GM13977 (cell line): Measurements from ENCODE around the gene DDO.

Source experiments
- DNase-seq: peaks from one replicate; pipeline ENCODE4 v3.0.0; 2012; ENCODE audit warnings: low spot score
- in situ Hi-C: fragments of 300-500 bp; cut with MboI; formaldehyde crosslinking; loops from one replicate; pipeline ENCODE4 v1.12.0; 2022; ENCODE audit warnings: low sequenced_read_pairs, low pct_unique_long_range_greater_than_20kb, mixed read lengths, inconsistent platforms; ENCODE audit not compliant: unreplicated experiment
- TF ChIP-seq, protein P1 (sequence below): IDR thresholded peaks from 2 replicates; pipeline ENCODE4 v1.5.1; 2012; ENCODE audit warnings: mild to moderate bottlenecking, control low read depth; ENCODE audit not compliant: insufficient read depth; ENCODE audit errors: extremely low read depth, missing control alignments

The DDO gene

DNA sequence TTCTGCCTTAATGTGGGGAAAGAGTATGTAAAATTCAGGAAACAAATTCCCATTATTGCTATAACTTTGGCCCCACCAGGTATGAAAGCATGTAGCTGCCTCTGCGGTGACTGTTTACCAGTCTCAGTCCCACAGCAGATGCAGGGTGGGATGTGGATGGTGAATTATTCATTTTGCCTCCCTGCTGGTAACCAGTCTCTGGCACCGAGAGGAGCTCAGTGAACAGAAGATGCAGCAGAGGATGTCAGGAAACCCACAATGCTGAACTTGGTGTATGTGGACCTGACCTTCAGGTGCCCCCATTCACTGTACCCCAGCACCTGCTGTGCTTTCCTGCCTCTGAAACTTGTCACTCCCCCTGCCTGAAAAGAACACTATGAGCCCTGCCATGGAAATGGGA, 48.4 kb downstream of the DDO start:
- DNase-seq = no peak
- in situ Hi-C loops = no loop called here
- TF ChIP-seq, protein P1, sequence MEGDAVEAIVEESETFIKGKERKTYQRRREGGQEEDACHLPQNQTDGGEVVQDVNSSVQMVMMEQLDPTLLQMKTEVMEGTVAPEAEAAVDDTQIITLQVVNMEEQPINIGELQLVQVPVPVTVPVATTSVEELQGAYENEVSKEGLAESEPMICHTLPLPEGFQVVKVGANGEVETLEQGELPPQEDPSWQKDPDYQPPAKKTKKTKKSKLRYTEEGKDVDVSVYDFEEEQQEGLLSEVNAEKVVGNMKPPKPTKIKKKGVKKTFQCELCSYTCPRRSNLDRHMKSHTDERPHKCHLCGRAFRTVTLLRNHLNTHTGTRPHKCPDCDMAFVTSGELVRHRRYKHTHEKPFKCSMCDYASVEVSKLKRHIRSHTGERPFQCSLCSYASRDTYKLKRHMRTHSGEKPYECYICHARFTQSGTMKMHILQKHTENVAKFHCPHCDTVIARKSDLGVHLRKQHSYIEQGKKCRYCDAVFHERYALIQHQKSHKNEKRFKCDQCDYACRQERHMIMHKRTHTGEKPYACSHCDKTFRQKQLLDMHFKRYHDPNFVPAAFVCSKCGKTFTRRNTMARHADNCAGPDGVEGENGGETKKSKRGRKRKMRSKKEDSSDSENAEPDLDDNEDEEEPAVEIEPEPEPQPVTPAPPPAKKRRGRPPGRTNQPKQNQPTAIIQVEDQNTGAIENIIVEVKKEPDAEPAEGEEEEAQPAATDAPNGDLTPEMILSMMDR = no peak

- no peak for DNase-seq
- TF ChIP-seq, protein P1 = no peak
- in situ Hi-C loops = no loop called here
Measured at GRCh38 chr6:110366256-110366655, 49.1 kb downstream of the DDO start.

DNA sequence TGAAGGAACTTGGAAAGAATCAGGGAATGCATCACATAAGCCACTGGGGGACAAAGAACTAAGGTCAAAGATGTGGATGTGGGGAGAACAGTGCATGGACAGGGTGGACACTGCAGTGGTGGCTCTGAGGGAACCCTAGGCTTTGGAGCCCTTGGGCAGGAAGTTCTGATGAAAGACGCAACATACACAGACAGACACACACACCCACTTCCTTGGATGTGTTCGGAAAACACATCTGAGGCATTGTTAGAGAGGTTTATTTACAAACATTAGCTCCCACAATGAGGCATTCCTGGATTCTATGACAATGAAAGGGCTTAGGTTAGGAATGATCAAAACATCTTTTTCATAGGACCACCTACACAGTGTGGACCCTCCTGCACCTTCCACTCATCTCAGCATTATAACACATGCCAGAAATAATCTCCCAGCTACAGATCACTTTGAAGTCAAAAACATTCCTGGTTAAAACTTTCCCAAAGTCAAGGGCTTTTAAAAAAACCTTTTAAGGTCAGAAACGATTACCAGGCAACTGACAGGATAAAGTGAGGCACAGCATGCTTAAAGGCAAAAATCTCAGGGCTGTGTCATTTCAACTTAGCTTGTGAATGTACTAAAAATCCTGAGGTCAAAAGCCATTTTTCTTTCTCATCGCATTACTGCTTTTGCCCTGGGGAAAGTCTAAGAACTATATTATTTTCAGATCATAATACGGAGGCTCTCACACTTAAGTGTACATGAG, 50.8 kb downstream of the DDO start:
- no peak for DNase-seq
- in situ Hi-C loops = no loop called here

DNA sequence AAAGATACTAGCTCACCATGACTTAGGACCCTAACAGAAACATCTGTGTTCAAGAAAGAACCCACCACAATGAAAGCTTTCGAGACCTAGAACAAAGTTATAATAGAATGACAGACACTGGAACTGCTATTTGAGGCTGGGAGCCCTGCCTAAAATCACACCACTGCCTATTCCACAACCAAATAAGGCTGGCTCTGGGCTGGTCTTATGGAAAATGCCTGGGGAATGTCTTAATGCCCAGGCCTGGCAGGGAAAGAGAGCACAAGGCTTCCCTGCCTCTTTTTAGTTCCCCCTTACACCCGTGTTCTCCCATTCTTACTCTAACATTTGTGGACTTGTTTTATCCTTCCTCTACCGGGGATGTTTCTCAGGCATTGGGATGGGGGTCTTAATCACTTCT, 51.6 kb downstream of the DDO start:
- in situ Hi-C loops = no loop called here

More for the DNA sequence above, 50.8 kb downstream of the DDO start:
- TF ChIP-seq, protein P1 = no peak

DNA sequence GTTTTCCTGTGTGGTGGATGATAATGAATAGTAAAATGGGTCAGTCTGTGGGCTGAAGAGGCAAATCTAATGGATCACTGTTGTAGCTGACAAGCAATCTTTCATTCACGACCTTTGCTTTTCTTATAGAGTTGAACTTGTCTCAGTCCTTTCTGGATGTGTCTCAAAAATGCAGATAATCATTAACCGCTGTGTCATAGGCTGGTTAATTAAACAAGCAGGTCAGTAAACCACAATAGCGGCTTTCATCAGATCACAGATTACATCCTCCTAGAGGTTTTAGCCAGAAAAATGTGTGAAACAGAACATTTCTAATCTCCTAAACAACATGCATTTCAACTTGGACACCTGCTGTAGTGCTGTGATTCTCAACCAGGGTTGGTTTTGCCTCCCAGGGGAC, 54.7 kb downstream of the DDO start:
- no peak for DNase-seq
- in situ Hi-C loops = no loop called here
- TF ChIP-seq, protein P1 = no peak

More for the DNA sequence above, 51.6 kb downstream of the DDO start:
- DNase-seq = no peak
- TF ChIP-seq, protein P1 = no peak

GRCh38 chr6:110359556-110359955, 55.8 kb downstream of the DDO start:
- DNase-seq = no peak
- TF ChIP-seq, protein P1 = no peak
- in situ Hi-C loops = no loop called here
